Coronary artery (tissue), 2 donors: Measurements from ENCODE around the gene TP73.

Experiments used
- DNase-seq: peaks from one replicate; pipeline ENCODE4 v3.0.0-alpha.2; 2017; ENCODE audit warnings: low spot score
- H3K27ac ChIP-seq, 2 donors: fragments of 200-600 bp; sonication (generic); one replicate each; pipeline ENCODE4 v1.5.1; 2016 to 2019
- H3K4me3 ChIP-seq: fragments of 200-600 bp; sonication (generic); 2 replicates; pipeline ENCODE4 v1.5.1; 2016; ENCODE audit warnings: mild to moderate bottlenecking, moderate library complexity
- CTCF ChIP-seq: fragments of 200-600 bp; sonication (generic); IDR thresholded peaks from one replicate; pipeline ENCODE4 v1.5.1; 2019; ENCODE audit warnings: antibody characterized with exemption

TP73 gene

GRCh38 chr1:3712573-3713535 lies 60.5 kb downstream of the TP73 start:
- Histone ChIP-seq H3K27ac (no peak overlapping the region), H3K4me3 (no peak overlapping the region)
- TF ChIP-seq CTCF = no peak
- no peak for DNase-seq

- no peak for DNase-seq
- no peak overlapping the region for H3K27ac ChIP-seq
- no peak overlapping the region for H3K4me3 ChIP-seq
- no peak for TF ChIP-seq CTCF
These were observed 61.5 kb downstream of the TP73 start for GRCh38 chr1:3713840-3714239.

- Histone ChIP-seq H3K4me3 (no peak overlapping the region), H3K27ac (no peak overlapping the region)
- DNase-seq = no peak
- TF ChIP-seq CTCF = no peak
These were observed 62.0 kb downstream of the TP73 start for GRCh38 chr1:3714284-3714741.

GRCh38 chr1:3714814-3715213 lies 62.5 kb downstream of the TP73 start:
- H3K27ac ChIP-seq = no peak overlapping the region

GRCh38 chr1:3716351-3716750 lies 64.0 kb downstream of the TP73 start:
- Histone ChIP-seq H3K4me3 (no peak overlapping the region), H3K27ac (no peak overlapping the region)
- TF ChIP-seq CTCF = no peak
- DNase-seq = no peak

More at GRCh38 chr1:3714814-3715213, 62.5 kb downstream of the TP73 start:
- no peak for TF ChIP-seq CTCF
- H3K4me3 ChIP-seq = no peak overlapping the region
- DNase-seq = no peak

- no peak for DNase-seq
- Histone ChIP-seq H3K27ac (no peak overlapping the region), H3K4me3 (no peak overlapping the region)
- TF ChIP-seq CTCF = no peak
These were observed 64.9 kb downstream of the TP73 start for GRCh38 chr1:3717041-3717714.
